Measurements from ENCODE around the gene DNAJC24.

DNAJC24 gene

GRCh38 chr11:31474083-31474482 lies 104.4 kb downstream of the DNAJC24 start:
- Histone ChIP-seq H3K9me3 (ENCODE audit: control insufficient read depth, low read length) (no peaks in the 10 kb centered on the region), H3K36me3 (ENCODE audit: control insufficient read depth, insufficient read depth, low read length) (no peaks in the 10 kb centered on the region), H3K27ac (ENCODE audit: insufficient read depth, low read length, poor library complexity, severe bottlenecking) (no peak overlapping the region), H3K4me3 (ENCODE audit: insufficient read depth, low read depth, low read length, poor library complexity, severe bottlenecking) (no peak overlapping the region), H3K27me3 (replicated peaks; ENCODE audit: control insufficient read depth, insufficient read depth, low read length, poor library complexity, severe bottlenecking) (no peaks in the 10 kb centered on the region), H3K4me1 (ENCODE audit: control insufficient read depth, insufficient read depth, low read length, poor library complexity, severe bottlenecking) (no peaks in the 10 kb centered on the region)
- DNase-seq: no peak

- H3K4me1 ChIP-seq (ENCODE audit: control insufficient read depth, insufficient read depth, low read length, poor library complexity, severe bottlenecking): no peaks in the 10 kb centered on the region
- H3K9me3 ChIP-seq (ENCODE audit: control insufficient read depth, low read length): no peaks in the 10 kb centered on the region
- H3K4me3 ChIP-seq (ENCODE audit: insufficient read depth, low read depth, low read length, poor library complexity, severe bottlenecking): no peak overlapping the region
- H3K36me3 ChIP-seq (ENCODE audit: control insufficient read depth, insufficient read depth, low read length): no peaks in the 10 kb centered on the region
- no peak overlapping the region for H3K27ac ChIP-seq (ENCODE audit: insufficient read depth, low read length, poor library complexity, severe bottlenecking)
- DNase-seq: no peak
- no peaks in the 10 kb centered on the region for H3K27me3 ChIP-seq (replicated peaks; ENCODE audit: control insufficient read depth, insufficient read depth, low read length, poor library complexity, severe bottlenecking)
Observed at GRCh38 chr11:31477528-31478222, 108.0 kb downstream of the DNAJC24 start.

DNA sequence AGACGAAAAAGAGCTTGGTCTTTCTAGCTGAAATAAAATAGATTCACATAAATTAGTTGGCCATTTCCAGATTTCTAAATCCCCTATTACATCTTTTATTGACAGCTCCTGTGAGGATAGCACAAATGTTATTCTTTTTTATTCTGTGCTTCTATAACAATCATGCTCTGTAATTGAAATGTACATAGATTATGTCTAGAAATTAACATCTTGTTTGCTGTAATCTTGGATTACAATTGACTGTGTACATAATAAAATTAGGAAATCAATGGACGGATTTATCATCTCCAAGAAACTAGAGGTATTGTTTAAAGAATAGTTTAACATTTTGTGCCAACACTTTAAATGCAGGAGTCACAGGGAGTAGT lies 108.5 kb downstream of the DNAJC24 start:
- H3K4me3 ChIP-seq (ENCODE audit: insufficient read depth, low read depth, low read length, poor library complexity, severe bottlenecking): no peak overlapping the region
- H3K4me1 ChIP-seq (ENCODE audit: control insufficient read depth, insufficient read depth, low read length, poor library complexity, severe bottlenecking): no peaks in the 10 kb centered on the region
- no peaks in the 10 kb centered on the region for H3K9me3 ChIP-seq (ENCODE audit: control insufficient read depth, low read length)
- no peaks in the 10 kb centered on the region for H3K27me3 ChIP-seq (replicated peaks; ENCODE audit: control insufficient read depth, insufficient read depth, low read length, poor library complexity, severe bottlenecking)
- H3K27ac ChIP-seq (ENCODE audit: insufficient read depth, low read length, poor library complexity, severe bottlenecking): no peak overlapping the region
- H3K36me3 ChIP-seq (ENCODE audit: control insufficient read depth, insufficient read depth, low read length): no peaks in the 10 kb centered on the region
- DNase-seq: no peak

DNA sequence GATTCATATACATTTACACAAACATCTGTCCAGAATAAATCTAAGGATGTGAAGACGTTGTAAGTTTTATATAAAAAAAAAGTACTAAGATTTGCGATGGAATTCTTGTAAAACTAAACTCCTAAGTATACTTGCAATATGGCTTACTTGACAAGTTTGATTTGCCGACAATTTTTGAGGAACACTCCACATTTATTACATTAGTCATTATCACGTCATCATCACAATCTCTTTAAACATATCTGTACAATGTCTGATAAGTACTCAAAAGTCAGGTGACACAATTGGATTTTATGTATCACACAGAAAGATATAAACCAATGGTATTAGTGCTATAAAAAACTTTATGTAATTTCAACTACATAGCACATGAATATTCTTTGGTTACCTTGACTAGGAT lies 109.4 kb downstream of the DNAJC24 start:
- H3K9me3 ChIP-seq (ENCODE audit: control insufficient read depth, low read length): no peaks in the 10 kb centered on the region
- DNase-seq: no peak
- no peaks in the 10 kb centered on the region for H3K36me3 ChIP-seq (ENCODE audit: control insufficient read depth, insufficient read depth, low read length)
- H3K27me3 ChIP-seq (replicated peaks; ENCODE audit: control insufficient read depth, insufficient read depth, low read length, poor library complexity, severe bottlenecking): no peaks in the 10 kb centered on the region
- no peaks in the 10 kb centered on the region for H3K4me1 ChIP-seq (ENCODE audit: control insufficient read depth, insufficient read depth, low read length, poor library complexity, severe bottlenecking)
- H3K4me3 ChIP-seq (ENCODE audit: insufficient read depth, low read depth, low read length, poor library complexity, severe bottlenecking): no peak overlapping the region
- H3K27ac ChIP-seq (ENCODE audit: insufficient read depth, low read length, poor library complexity, severe bottlenecking): no peak overlapping the region

DNA sequence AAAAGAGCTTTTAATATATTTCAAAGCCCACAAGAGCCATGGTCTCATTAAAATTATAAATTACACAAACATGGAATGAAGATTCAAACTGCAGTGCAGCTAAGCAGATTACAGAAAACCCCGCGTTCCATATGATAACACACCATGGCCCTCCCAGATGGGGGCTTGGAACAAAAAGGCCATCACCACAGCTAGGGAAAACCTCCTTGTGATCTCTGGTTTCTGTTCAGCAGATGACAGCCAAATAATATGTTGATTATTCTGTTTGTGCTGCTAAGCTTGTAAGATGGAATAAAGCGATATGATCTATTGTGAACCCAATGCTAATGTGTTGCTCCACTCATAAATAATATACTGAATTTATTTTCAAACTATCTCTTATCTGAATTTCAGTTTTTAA lies 111.3 kb downstream of the DNAJC24 start:
- Histone ChIP-seq H3K27me3 (replicated peaks; ENCODE audit: control insufficient read depth, insufficient read depth, low read length, poor library complexity, severe bottlenecking) (no peaks in the 10 kb centered on the region), H3K4me1 (ENCODE audit: control insufficient read depth, insufficient read depth, low read length, poor library complexity, severe bottlenecking) (no peaks in the 10 kb centered on the region), H3K27ac (ENCODE audit: insufficient read depth, low read length, poor library complexity, severe bottlenecking) (no peak overlapping the region), H3K36me3 (ENCODE audit: control insufficient read depth, insufficient read depth, low read length) (no peaks in the 10 kb centered on the region), H3K9me3 (ENCODE audit: control insufficient read depth, low read length) (no peaks in the 10 kb centered on the region), H3K4me3 (ENCODE audit: insufficient read depth, low read depth, low read length, poor library complexity, severe bottlenecking) (no peak overlapping the region)
- no peak for DNase-seq

Measured in effector memory CD4-positive, alpha-beta T cell (primary cell).